Osteoblast (primary cell): Measurements from ENCODE around the gene DGKQ. TPM values are rescaled to one million over a fixed set of nuclear protein-coding genes. Genes with fewer than 3 reads are reported as not detected.

Experiments used
- DNase-seq: peaks from one replicate; pipeline ENCODE4 v3.0.0; 2011; ENCODE audit warnings: low spot score, mixed read lengths; ENCODE audit not compliant: insufficient read length; ENCODE audit errors: missing footprints
- H2AFZ ChIP-seq: 2 replicates; pipeline ENCODE4 v1.6.0; 2011; ENCODE audit warnings: mild to moderate bottlenecking, low read length
- H3K27ac ChIP-seq: 2 replicates; pipeline ENCODE4 v1.5.1; 2011; ENCODE audit warnings: mild to moderate bottlenecking, low read depth, low read length, moderate library complexity
- H3K27me3 ChIP-seq: 2 replicates; pipeline ENCODE4 v1.6.0; 2012; ENCODE audit warnings: mild to moderate bottlenecking, control low read depth, inconsistent platforms, low read length, moderate library complexity; ENCODE audit not compliant: insufficient read depth
- H3K36me3 ChIP-seq: 2 replicates; pipeline ENCODE4 v1.5.1; 2011; ENCODE audit warnings: mild to moderate bottlenecking, low read length, control low read depth, moderate library complexity; ENCODE audit not compliant: insufficient read depth
- H3K4me1 ChIP-seq: 2 replicates; pipeline ENCODE4 v1.5.1; 2011; ENCODE audit warnings: mild to moderate bottlenecking, low read length, control low read depth, moderate library complexity; ENCODE audit not compliant: insufficient read depth
- H3K4me2 ChIP-seq: 2 replicates; pipeline ENCODE4 v1.6.0; 2011; ENCODE audit warnings: mild to moderate bottlenecking, low read length; ENCODE audit not compliant: insufficient read depth
- H3K4me3 ChIP-seq: fragments of 200-600 bp; sonication (generic); 3 replicates; pipeline ENCODE4 v1.5.1; 2012; ENCODE audit warnings: mild to moderate bottlenecking, low read length, inconsistent platforms; ENCODE audit not compliant: insufficient read depth
- H3K79me2 ChIP-seq: 2 replicates; pipeline ENCODE4 v1.6.0; 2012; ENCODE audit warnings: mild to moderate bottlenecking, low read length, control low read depth, inconsistent platforms; ENCODE audit not compliant: insufficient read depth
- H3K9me3 ChIP-seq: 2 replicates; pipeline ENCODE4 v1.5.1; 2011; ENCODE audit warnings: low read depth, low read length, control low read depth
- H4K20me1 ChIP-seq: 2 replicates; pipeline ENCODE4 v1.6.0; 2012; ENCODE audit warnings: mild to moderate bottlenecking, low read length, control low read depth; ENCODE audit not compliant: insufficient read depth
- total RNA-seq: library from RNA; depleted of rRNA; stranded (reverse); fragments of >200 nt; gene quantifications from 2 replicates; pipeline ENCODE4 v1.2.3, GENCODE V29; 2012
- TF ChIP-seq, protein P1 (sequence below): IDR thresholded peaks from 2 replicates; pipeline ENCODE4 v1.5.1; 2011; ENCODE audit warnings: mild to moderate bottlenecking, low read depth, low read length, moderate library complexity; ENCODE audit errors: extremely low read depth

Gene DGKQ
- total RNA-seq, 1 donor: 15.2 TPM

DNA sequence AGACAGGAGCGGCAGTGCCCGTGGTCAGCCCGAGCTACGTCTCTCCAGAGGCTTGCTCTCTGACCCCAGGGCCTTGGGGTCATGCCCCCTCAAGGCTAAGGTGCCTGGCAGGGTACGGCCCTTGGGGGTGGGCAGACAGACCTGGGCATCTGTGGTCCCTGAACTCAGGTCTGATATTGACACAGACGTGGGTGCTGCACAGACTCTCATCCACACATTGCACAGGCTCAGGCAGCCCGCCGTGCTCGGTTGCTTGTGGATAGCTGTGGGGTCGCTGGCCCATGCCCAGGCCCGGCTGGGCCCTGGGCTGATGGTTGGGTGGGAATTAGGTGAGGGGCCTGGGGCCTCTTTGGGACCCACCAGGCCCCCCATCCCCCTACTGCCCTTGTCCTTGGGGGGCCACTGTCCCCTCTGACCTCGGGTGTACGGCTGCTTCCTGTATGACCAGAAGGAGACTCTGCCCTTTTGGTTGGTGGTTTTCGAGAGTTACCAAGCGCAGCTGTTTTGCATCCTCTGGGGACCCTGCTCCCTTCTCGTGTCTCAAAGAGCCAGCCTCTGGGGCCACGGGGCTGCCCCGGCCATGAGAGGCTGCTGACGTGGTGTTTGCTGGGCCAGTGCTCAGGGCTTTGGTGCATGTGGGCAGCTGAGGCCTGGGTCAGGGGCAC lies 48.1 kb upstream of the DGKQ start:
- no peaks in the 10 kb centered on the region for H3K79me2 ChIP-seq
- H3K4me2 ChIP-seq: no peak overlapping the region
- TF ChIP-seq, protein P1, sequence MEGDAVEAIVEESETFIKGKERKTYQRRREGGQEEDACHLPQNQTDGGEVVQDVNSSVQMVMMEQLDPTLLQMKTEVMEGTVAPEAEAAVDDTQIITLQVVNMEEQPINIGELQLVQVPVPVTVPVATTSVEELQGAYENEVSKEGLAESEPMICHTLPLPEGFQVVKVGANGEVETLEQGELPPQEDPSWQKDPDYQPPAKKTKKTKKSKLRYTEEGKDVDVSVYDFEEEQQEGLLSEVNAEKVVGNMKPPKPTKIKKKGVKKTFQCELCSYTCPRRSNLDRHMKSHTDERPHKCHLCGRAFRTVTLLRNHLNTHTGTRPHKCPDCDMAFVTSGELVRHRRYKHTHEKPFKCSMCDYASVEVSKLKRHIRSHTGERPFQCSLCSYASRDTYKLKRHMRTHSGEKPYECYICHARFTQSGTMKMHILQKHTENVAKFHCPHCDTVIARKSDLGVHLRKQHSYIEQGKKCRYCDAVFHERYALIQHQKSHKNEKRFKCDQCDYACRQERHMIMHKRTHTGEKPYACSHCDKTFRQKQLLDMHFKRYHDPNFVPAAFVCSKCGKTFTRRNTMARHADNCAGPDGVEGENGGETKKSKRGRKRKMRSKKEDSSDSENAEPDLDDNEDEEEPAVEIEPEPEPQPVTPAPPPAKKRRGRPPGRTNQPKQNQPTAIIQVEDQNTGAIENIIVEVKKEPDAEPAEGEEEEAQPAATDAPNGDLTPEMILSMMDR: no peak
- H4K20me1 ChIP-seq: peaks cover 12% of the 10 kb centered on the region
- no peaks in the 10 kb centered on the region for H3K4me1 ChIP-seq
- no peak overlapping the region for H2AFZ ChIP-seq
- no peak overlapping the region for H3K27ac ChIP-seq
- no peak overlapping the region for H3K4me3 ChIP-seq
- H3K36me3 ChIP-seq: peaks cover 8% of the 10 kb centered on the region
- H3K9me3 ChIP-seq: no peaks in the 10 kb centered on the region
- DNase-seq: no peak
- H3K27me3 ChIP-seq: no peaks in the 10 kb centered on the region

DNA sequence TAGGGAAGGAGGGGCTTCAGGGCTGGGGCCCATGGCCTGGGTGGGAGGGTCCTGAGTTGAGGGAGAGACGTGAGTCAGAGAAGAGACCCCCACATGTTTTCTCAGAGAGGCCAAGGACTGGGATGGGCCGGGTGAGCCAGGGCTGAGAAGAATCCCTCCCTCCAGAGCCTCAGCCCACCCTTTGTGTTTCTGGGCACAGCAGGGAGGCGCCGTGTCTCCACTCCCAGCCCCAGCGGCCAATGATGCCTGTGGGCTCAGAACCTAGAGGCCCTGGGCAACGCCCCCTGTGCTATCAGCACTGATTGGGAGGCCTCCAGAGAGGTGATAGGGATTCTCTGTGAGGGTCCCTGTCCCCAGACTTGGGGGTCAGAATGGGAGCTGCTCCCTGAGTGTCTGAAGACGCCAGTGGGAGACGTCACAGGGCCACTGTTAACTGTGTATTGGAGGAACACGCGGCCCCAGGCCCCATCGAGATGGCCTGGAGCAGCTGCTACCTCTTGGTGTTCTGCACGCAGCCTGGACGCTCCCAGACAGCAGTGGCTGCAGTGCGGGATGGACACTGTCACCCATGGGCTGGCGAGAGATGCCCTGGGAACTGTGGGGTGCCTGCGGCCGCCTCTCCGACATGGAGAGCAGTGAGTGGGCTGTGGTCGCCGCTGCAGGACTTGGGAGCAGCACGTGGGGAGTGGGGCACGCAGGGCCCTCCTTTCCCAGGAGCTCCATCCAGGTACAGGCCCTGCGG lies 46.5 kb upstream of the DGKQ start:
- TF ChIP-seq, protein P1: no peak
- Histone ChIP-seq H3K9me3 (no peaks in the 10 kb centered on the region), H4K20me1 (peaks cover 24% of the 10 kb centered on the region), H3K79me2 (no peaks in the 10 kb centered on the region), H3K4me1 (no peaks in the 10 kb centered on the region), H3K4me3 (no peak overlapping the region), H2AFZ (no peak overlapping the region), H3K4me2 (no peak overlapping the region), H3K27ac (no peak overlapping the region), H3K36me3 (no peaks in the 10 kb centered on the region), H3K27me3 (no peaks in the 10 kb centered on the region)
- no peak for DNase-seq

DNA sequence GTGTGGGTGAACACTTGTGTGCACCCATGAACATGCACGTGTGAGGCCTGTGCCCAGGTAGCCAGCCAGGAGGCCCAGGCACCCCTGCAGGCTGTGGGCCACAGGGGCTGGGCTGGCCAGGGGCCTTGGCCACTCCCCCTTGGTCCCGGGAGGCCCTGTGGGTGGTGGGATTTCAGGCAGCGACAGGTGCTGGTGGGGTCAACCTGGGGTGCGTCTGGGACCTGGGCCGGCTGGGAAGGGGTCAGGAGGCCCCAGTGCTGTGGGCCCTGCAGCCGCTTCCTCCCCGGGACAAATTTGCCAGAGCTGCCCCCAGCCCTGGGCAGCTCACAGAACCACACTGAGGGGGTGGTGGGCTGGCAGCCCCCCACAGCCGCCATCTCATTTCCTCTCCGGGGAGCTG lies 46.0 kb upstream of the DGKQ start:
- H4K20me1 ChIP-seq: peaks cover 24% of the 10 kb centered on the region

More for the DNA sequence above, 46.0 kb upstream of the DGKQ start:
- Histone ChIP-seq H3K9me3 (no peaks in the 10 kb centered on the region), H2AFZ (no peak overlapping the region), H3K27me3 (no peaks in the 10 kb centered on the region), H3K4me3 (no peak overlapping the region), H3K27ac (no peak overlapping the region), H3K36me3 (no peaks in the 10 kb centered on the region), H3K4me1 (no peaks in the 10 kb centered on the region), H3K79me2 (no peaks in the 10 kb centered on the region), H3K4me2 (no peak overlapping the region)
- no peak for DNase-seq
- TF ChIP-seq, protein P1: no peak
